Measurements from ENCODE around the gene PCDH15. TPM values are rescaled to one million over a fixed set of nuclear protein-coding genes. Genes with fewer than 3 reads are reported as not detected.

Gene PCDH15
- total RNA-seq, 2 experiments from 2014 or later, result not detected

GRCh38 chr10:53918755-53919154, 882.3 kb downstream of the PCDH15 start:
- Histone ChIP-seq H3K9me2 (ENCODE audit: insufficient read depth, low read length) (no peaks in the 10 kb centered on the region), H3K9me3 (ENCODE audit: low read length) (no peaks in the 10 kb centered on the region), H3K4me3 (ENCODE audit: low read depth, low read length, poor library complexity, severe bottlenecking) (no peak overlapping the region), H3K27ac (ENCODE audit: low read depth, low read length, poor library complexity, severe bottlenecking) (no peak overlapping the region), H3K4me1 (ENCODE audit: insufficient read depth, low read length, poor library complexity, severe bottlenecking) (no peaks in the 10 kb centered on the region), H2AFZ (ENCODE audit: low read length) (no peak overlapping the region), H4K20me1 (ENCODE audit: insufficient read depth, low read length) (no peaks in the 10 kb centered on the region), H3K79me2 (ENCODE audit: insufficient read depth, low read depth, low read length) (no peaks in the 10 kb centered on the region), H3K4me2 (ENCODE audit: low read length) (no peak overlapping the region), H3K36me3 (ENCODE audit: insufficient read depth, low read length) (no peaks in the 10 kb centered on the region)
- no peak for DNase-seq (ENCODE audit: low spot score)
- TF ChIP-seq, protein P1, sequence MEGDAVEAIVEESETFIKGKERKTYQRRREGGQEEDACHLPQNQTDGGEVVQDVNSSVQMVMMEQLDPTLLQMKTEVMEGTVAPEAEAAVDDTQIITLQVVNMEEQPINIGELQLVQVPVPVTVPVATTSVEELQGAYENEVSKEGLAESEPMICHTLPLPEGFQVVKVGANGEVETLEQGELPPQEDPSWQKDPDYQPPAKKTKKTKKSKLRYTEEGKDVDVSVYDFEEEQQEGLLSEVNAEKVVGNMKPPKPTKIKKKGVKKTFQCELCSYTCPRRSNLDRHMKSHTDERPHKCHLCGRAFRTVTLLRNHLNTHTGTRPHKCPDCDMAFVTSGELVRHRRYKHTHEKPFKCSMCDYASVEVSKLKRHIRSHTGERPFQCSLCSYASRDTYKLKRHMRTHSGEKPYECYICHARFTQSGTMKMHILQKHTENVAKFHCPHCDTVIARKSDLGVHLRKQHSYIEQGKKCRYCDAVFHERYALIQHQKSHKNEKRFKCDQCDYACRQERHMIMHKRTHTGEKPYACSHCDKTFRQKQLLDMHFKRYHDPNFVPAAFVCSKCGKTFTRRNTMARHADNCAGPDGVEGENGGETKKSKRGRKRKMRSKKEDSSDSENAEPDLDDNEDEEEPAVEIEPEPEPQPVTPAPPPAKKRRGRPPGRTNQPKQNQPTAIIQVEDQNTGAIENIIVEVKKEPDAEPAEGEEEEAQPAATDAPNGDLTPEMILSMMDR (conservative IDR thresholded peaks at IDR 0.05; ENCODE audit: low read length), result no peak
- ChIA-PET CTCF (ENCODE audit: unreplicated experiment) (no interaction called here), POLR2A (no interaction called here)
- intact Hi-C loops (cut with micrococcal nuclease; ENCODE audit: unreplicated experiment), result no loop called here
- BruUV-seq (replicated peaks), result no TSS peak

DNA sequence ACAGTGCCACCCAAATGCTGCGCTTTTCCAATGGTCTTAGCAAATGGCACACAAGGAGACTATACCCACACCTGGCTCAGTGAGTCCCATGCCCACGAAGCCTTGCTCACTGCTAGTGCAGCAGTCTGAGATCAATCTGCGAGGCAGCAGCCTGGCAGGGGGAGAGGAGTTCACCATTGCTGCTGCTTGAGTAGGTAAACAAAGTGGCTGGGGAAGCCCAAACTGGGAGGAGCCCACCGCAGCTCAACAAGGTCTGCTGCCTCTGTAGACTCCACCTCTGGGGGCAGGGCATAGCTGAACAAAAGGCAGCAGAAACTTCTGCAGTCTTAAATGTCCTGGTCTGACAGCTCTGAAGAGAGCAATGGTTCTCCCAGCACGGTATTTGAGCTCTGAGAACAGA, 891.2 kb downstream of the PCDH15 start:
- Histone ChIP-seq H3K36me3 (ENCODE audit: insufficient read depth, low read length) (no peaks in the 10 kb centered on the region), H2AFZ (ENCODE audit: low read length) (no peak overlapping the region), H3K4me1 (ENCODE audit: insufficient read depth, low read length, poor library complexity, severe bottlenecking) (no peaks in the 10 kb centered on the region), H4K20me1 (ENCODE audit: insufficient read depth, low read length) (no peaks in the 10 kb centered on the region), H3K4me3 (ENCODE audit: low read depth, low read length, poor library complexity, severe bottlenecking) (no peak overlapping the region), H3K79me2 (ENCODE audit: insufficient read depth, low read depth, low read length) (no peaks in the 10 kb centered on the region), H3K4me2 (ENCODE audit: low read length) (no peak overlapping the region), H3K27ac (ENCODE audit: low read depth, low read length, poor library complexity, severe bottlenecking) (no peak overlapping the region), H3K9me3 (ENCODE audit: low read length) (no peaks in the 10 kb centered on the region), H3K9me2 (ENCODE audit: insufficient read depth, low read length) (no peaks in the 10 kb centered on the region)
- ChIA-PET CTCF (ENCODE audit: unreplicated experiment) (no interaction called here), POLR2A (no interaction called here)
- TF ChIP-seq EZH2phosphoT487 (IDR thresholded peaks at IDR 0.05; ENCODE audit: borderline replicate concordance, low read depth, low read length), result no peak
- TF ChIP-seq, protein P1 (conservative IDR thresholded peaks at IDR 0.05; ENCODE audit: low read length), result no peak
- intact Hi-C loops (cut with micrococcal nuclease; ENCODE audit: unreplicated experiment), result no loop called here
- no peak for DNase-seq (ENCODE audit: low spot score)
- no TSS peak for BruUV-seq (replicated peaks)

GRCh38 chr10:53904506-53905241, 896.4 kb downstream of the PCDH15 start:
- no TSS peak for BruUV-seq (replicated peaks)
- no peak for DNase-seq (ENCODE audit: low spot score)
- Histone ChIP-seq H3K79me2 (ENCODE audit: insufficient read depth, low read depth, low read length) (no peaks in the 10 kb centered on the region), H3K9me2 (ENCODE audit: insufficient read depth, low read length) (no peaks in the 10 kb centered on the region), H2AFZ (ENCODE audit: low read length) (no peak overlapping the region), H3K9me3 (ENCODE audit: low read length) (no peaks in the 10 kb centered on the region), H3K4me2 (ENCODE audit: low read length) (no peak overlapping the region), H4K20me1 (ENCODE audit: insufficient read depth, low read length) (no peaks in the 10 kb centered on the region), H3K4me1 (ENCODE audit: insufficient read depth, low read length, poor library complexity, severe bottlenecking) (no peaks in the 10 kb centered on the region), H3K27ac (ENCODE audit: low read depth, low read length, poor library complexity, severe bottlenecking) (no peak overlapping the region), H3K4me3 (ENCODE audit: low read depth, low read length, poor library complexity, severe bottlenecking) (no peak overlapping the region), H3K36me3 (ENCODE audit: insufficient read depth, low read length) (no peaks in the 10 kb centered on the region)
- POLR2A ChIA-PET, result interaction anchor here (1.0 kb wide), 1 partner anchor 17 kb away, joined by 3 read pairs; no protein-coding TSS in a partner anchor
- CTCF ChIA-PET (ENCODE audit: unreplicated experiment), result no interaction called here
- TF ChIP-seq, protein P1 (conservative IDR thresholded peaks at IDR 0.05; ENCODE audit: low read length), result no peak
- intact Hi-C loops (cut with micrococcal nuclease; ENCODE audit: unreplicated experiment), result no loop called here

Measured in OCI-LY7 (cell line).